ENCODE data around the gene FIBCD1.

The FIBCD1 gene

GRCh38 chr9:130905902-130906734, 32.9 kb downstream of the FIBCD1 start:
- DNase-seq: no peak

GRCh38 chr9:130905125-130905901, 33.7 kb downstream of the FIBCD1 start:
- no peak for DNase-seq

- DNase-seq: no peak
Measured at GRCh38 chr9:130904070-130905044, 34.7 kb downstream of the FIBCD1 start.

- DNase-seq: no peak
Measured at GRCh38 chr9:130903194-130904069, 35.6 kb downstream of the FIBCD1 start.

- DNase-seq: no peak
Measured at GRCh38 chr9:130902204-130903185, 36.6 kb downstream of the FIBCD1 start.

- DNase-seq: no peak
Measured at GRCh38 chr9:130901498-130902203, 37.4 kb downstream of the FIBCD1 start.

GRCh38 chr9:130900701-130901497, 38.1 kb downstream of the FIBCD1 start:
- DNase-seq: no peak

GRCh38 chr9:130899051-130899748, 39.8 kb downstream of the FIBCD1 start:
- DNase-seq: no peak

- DNase-seq: no peak
Measured at GRCh38 chr9:130898552-130898852, 40.5 kb downstream of the FIBCD1 start.

- no peak for DNase-seq
Measured at GRCh38 chr9:130897848-130898551, 41.0 kb downstream of the FIBCD1 start.

GRCh38 chr9:130897105-130897751, 41.8 kb downstream of the FIBCD1 start:
- no peak for DNase-seq

- DNase-seq: no peak
Measured at GRCh38 chr9:130896233-130897014, 42.6 kb downstream of the FIBCD1 start, which contains the start of gene QRFP. Gene QRFP (minus strand): TSS chr9:130896812. CDS start chr9:130893838, 2,974 bp downstream.

GRCh38 chr9:130895481-130896232, 43.4 kb downstream of the FIBCD1 start:
- DNase-seq: no peak

GRCh38 chr9:130895038-130895437, 44.0 kb downstream of the FIBCD1 start:
- no peak for DNase-seq

GRCh38 chr9:130894546-130894945, 44.5 kb downstream of the FIBCD1 start:
- DNase-seq: no peak
